Measurements from ENCODE around the gene TMEM184C. TPM values are rescaled to one million over a fixed set of nuclear protein-coding genes. Genes with fewer than 3 reads are reported as not detected.

Gene TMEM184C
- total RNA-seq, 1 experiment from 2014 or later: 43.8 TPM

GRCh38 chr4:147586032-147586431 lies 31.2 kb upstream of the TMEM184C start:
- Histone ChIP-seq H4K5ac (ENCODE audit: insufficient read length, low read depth, low read length) (no peak overlapping the region), H4K8ac (replicated peaks; ENCODE audit: insufficient read length, low read depth, low read length) (no peak overlapping the region), H2BK5ac (ENCODE audit: insufficient read length, low read length) (no peak overlapping the region), H3K4me1 (ENCODE audit: insufficient read depth, low read length) (peaks cover 2% of the 10 kb centered on the region), H3K18ac (ENCODE audit: insufficient read length, low read depth, low read length) (no peak overlapping the region), H3K27ac (ENCODE audit: insufficient read length, low read depth, low read length) (no peak overlapping the region), H3K27me3 (ENCODE audit: insufficient read depth, low read length) (no peaks in the 10 kb centered on the region), H2BK20ac (ENCODE audit: low read depth, low read length, poor library complexity, severe bottlenecking) (no peak overlapping the region), H2BK120ac (ENCODE audit: low read depth, low read length, poor library complexity, severe bottlenecking) (no peak overlapping the region), H3K23ac (ENCODE audit: insufficient read length, low read depth, low read length) (no peak overlapping the region), H3K4ac (ENCODE audit: low read depth, low read length) (no peak overlapping the region), H4K91ac (ENCODE audit: insufficient read length, low read depth, low read length) (no peak overlapping the region), H3K9ac (ENCODE audit: extremely low read depth, insufficient read length, low read length) (no peak overlapping the region), H2BK12ac (ENCODE audit: insufficient read length, low read depth, low read length) (no peak overlapping the region), H2AK5ac (ENCODE audit: insufficient read length, low read length) (no peak overlapping the region), H3K14ac (ENCODE audit: insufficient read depth, low read length) (no peak overlapping the region), H3K79me1 (ENCODE audit: insufficient read depth, low read depth, low read length, poor library complexity, severe bottlenecking) (no peaks in the 10 kb centered on the region), H2BK15ac (ENCODE audit: low read depth, low read length) (no peak overlapping the region), H2AFZ (ENCODE audit: low read length) (no peak overlapping the region), H3K23me2 (ENCODE audit: insufficient read length, low read depth, low read length, poor library complexity, severe bottlenecking) (no peaks in the 10 kb centered on the region), H3K79me2 (ENCODE audit: insufficient read depth, low read length) (no peaks in the 10 kb centered on the region), H3K4me2 (ENCODE audit: insufficient read depth, insufficient read length, low read length) (no peak overlapping the region), H3K9me3 (ENCODE audit: control insufficient read depth, low read depth, low read length) (no peaks in the 10 kb centered on the region), H3K56ac (ENCODE audit: insufficient read length, low read depth, low read length) (no peak overlapping the region), H4K20me1 (ENCODE audit: control insufficient read depth, insufficient read depth, insufficient read length) (no peaks in the 10 kb centered on the region), H3T11ph (ENCODE audit: low read length) (no peak overlapping the region)
- Mint-ChIP-seq H3K4me1 (peaks cover 0 to 5% of the 10 kb centered on the region in 2 experiments; a peak in 2 of 4 replicates), H3K9me3 (peaks cover 4 to 15% of the 10 kb centered on the region in 2 experiments; a peak in 4 of 5 replicates), H3K4me3 (no peak overlapping the region), H3K27me3 (ENCODE audit: low read depth) (no peaks in the 10 kb centered on the region; the same call in 1 of the 2 replicates), H3K27ac (no peak overlapping the region), H3K36me3 (ENCODE audit: insufficient read depth in 1 of 3, low read depth in 3 of 3) (peaks cover 0 to 9% (median 2%) of the 10 kb centered on the region in 3 experiments; a peak in 3 of 7 replicates)
- WGBS (ENCODE audit: extremely low coverage, insufficient read length, low lambda C conversion rate): no CpG with 5 or more reads among the region's 3 CpGs
- DNase-seq: no peak
- TF ChIP-seq CTCF (conservative IDR thresholded peaks at IDR 0.05): no peak
